ENCODE measurements around the gene LUC7L3. TPM values are rescaled to one million over a fixed set of nuclear protein-coding genes. Genes with fewer than 3 reads are reported as not detected.

The LUC7L3 gene
- total RNA-seq, 1 donor from 2014 or later: 105 TPM

DNA sequence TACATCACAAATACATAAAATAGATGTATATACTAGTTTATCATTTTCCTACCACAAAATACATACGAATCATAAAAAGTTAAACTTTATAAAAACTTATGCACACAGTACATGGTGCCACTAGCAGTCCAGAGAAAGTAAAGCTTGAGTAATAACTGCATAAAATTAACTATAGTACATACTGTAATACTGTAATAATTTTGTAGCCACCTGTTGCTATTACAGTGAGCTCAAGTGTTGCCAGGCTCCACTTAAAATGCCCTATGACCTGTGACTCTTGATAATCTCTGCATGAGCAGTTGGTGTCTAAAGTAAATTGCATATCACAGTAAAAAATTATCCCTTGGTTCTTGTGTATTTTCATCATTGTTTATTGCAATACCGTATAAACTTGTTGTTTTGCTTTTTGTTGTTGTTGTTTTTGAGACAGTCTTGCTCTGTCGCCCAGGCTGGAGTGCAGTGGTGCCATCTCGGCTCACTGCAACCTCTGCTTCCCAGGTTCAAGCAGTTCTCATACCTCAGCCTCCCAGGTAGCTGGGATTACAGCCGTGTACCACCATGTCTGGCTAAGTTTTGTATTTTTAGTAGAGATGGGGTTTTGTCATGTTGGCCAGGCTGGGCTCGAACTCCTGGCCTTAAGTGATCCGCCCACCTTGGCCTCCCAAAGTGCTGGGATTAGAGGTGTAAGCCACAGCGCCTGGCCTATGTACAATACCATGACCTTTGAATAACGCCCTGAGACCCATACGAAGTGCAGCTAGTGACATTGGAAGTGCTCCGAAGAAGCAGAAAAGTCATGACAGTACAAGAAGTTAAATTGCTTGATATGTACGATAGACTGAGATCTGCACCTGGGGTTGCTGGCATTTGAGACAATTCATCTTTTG is 6.6 kb downstream of the LUC7L3 start:
- Mint-ChIP-seq H3K27me3 (ENCODE audit: unreplicated experiment) (no peaks in the 10 kb centered on the region), H3K27ac (ENCODE audit: unreplicated experiment) (no peak overlapping the region), H3K4me1 (ENCODE audit: unreplicated experiment) (peaks cover 42% of the 10 kb centered on the region), H3K9me3 (ENCODE audit: unreplicated experiment) (no peaks in the 10 kb centered on the region), H3K36me3 (ENCODE audit: unreplicated experiment) (no peaks in the 10 kb centered on the region), H3K4me3 (ENCODE audit: unreplicated experiment) (no peak overlapping the region)
- DNase-seq (ENCODE audit: extremely low spot score, unreplicated experiment): no peak
- TF ChIP-seq, protein P1, sequence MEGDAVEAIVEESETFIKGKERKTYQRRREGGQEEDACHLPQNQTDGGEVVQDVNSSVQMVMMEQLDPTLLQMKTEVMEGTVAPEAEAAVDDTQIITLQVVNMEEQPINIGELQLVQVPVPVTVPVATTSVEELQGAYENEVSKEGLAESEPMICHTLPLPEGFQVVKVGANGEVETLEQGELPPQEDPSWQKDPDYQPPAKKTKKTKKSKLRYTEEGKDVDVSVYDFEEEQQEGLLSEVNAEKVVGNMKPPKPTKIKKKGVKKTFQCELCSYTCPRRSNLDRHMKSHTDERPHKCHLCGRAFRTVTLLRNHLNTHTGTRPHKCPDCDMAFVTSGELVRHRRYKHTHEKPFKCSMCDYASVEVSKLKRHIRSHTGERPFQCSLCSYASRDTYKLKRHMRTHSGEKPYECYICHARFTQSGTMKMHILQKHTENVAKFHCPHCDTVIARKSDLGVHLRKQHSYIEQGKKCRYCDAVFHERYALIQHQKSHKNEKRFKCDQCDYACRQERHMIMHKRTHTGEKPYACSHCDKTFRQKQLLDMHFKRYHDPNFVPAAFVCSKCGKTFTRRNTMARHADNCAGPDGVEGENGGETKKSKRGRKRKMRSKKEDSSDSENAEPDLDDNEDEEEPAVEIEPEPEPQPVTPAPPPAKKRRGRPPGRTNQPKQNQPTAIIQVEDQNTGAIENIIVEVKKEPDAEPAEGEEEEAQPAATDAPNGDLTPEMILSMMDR (IDR thresholded peaks at IDR 0.05): no peak

DNA sequence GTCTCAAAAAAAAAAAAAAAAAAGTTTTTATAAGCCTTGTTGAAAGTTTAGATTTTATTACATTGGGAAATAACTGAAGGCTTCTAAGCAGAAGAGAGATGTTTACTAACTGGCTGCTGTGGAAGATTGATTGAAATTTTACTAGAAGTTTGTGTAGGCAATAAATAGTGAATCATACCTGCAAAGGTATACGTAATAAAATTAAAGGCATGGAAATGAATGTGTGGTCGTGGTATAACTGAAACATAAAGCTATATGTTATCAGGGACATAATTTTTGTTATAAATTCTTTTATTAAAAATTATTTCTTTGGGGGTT is 8.7 kb downstream of the LUC7L3 start:
- Mint-ChIP-seq H3K27ac (ENCODE audit: unreplicated experiment) (no peak overlapping the region), H3K4me1 (ENCODE audit: unreplicated experiment) (peaks cover 31% of the 10 kb centered on the region), H3K27me3 (ENCODE audit: unreplicated experiment) (no peaks in the 10 kb centered on the region), H3K4me3 (ENCODE audit: unreplicated experiment) (no peak overlapping the region), H3K9me3 (ENCODE audit: unreplicated experiment) (no peaks in the 10 kb centered on the region), H3K36me3 (ENCODE audit: unreplicated experiment) (no peaks in the 10 kb centered on the region)
- DNase-seq (ENCODE audit: extremely low spot score, unreplicated experiment): no peak
- TF ChIP-seq, protein P1 (IDR thresholded peaks at IDR 0.05): no peak

DNA sequence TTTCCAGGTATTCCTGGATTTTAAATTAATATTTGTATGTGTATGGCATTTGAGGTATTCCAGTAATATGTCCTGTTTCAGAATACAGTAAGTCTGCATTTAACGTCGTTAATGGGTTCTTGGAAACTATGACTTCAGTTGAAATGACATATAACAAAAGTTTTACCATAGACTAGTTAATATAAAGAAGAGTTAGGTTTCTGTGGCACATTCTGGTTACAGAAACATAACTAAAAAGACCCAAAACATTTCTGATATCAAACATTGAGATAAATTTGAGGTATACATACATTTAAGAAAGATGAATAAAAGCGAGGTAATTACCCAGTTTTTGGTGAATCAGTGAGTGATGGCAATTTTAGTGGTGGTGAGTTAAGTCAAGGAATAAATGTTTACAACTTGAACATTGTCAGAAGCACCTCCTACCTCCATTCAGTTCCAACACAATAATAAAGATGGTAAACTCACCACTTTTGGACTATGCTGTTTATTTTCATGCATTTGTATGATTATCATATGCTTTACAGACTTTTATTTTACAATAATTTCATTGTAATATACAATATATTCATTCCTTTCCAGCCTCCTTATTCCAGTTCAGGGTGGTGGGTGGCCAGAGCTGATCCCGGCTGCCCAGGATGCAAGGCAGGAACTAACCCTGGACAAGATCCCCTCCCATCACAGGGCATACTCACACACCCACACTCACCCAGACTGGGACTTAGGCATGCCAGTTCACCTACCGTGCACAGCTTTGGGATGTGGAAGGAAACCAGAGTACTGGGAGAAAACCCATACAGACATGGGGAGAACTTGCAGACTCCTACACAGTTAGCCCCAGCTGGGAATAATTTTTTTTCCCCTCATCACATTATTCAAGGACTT is 9.7 kb downstream of the LUC7L3 start:
- no peak for DNase-seq (ENCODE audit: extremely low spot score, unreplicated experiment)
- TF ChIP-seq, protein P1 (IDR thresholded peaks at IDR 0.05): no peak
- H3K36me3 Mint-ChIP-seq (ENCODE audit: unreplicated experiment): no peaks in the 10 kb centered on the region
- no peaks in the 10 kb centered on the region for H3K9me3 Mint-ChIP-seq (ENCODE audit: unreplicated experiment)
- H3K4me3 Mint-ChIP-seq (ENCODE audit: unreplicated experiment): no peak overlapping the region
- peaks cover 21% of the 10 kb centered on the region for H3K4me1 Mint-ChIP-seq (ENCODE audit: unreplicated experiment)
- no peak overlapping the region for H3K27ac Mint-ChIP-seq (ENCODE audit: unreplicated experiment)
- no peaks in the 10 kb centered on the region for H3K27me3 Mint-ChIP-seq (ENCODE audit: unreplicated experiment)

DNA sequence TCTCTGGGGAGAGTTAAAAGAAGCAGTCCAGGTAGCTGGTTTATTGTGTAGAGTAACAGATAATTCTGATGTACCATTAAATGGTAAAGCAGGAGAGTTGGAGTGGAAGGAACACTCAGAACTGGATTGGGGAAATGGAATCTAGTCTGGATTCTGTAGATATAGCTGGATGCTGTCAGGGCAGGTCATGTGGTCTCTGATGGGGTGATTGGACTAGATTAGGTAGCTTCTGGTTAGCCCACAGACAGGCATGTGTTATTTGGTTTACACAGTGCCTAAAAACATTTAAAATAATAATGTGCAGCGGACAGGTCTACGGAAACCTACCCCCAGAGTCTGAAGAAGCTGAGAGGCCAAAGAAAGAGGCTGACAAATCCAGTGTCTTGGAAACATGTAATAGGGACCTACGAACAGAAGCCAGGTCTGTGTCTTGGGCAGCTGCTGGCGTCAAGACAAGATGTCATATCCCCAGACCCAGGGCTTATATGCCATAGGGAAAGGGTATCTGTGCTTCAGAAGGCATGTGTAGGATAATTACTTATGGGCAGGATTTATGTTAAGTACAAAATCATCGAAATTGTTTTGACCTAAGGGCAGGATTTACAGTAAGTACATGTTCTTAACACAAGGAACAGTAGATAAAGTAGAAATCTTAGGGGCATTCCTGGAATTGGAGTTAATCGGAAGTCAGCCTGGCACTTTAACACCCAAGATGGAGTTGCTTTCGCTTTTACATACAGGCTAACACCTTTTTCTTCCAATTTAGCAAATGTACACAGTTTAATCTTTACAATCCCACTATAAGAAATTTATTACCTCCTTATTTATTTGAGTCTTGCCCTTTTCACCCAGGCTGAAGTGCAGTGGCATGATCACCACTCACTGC is 12.4 kb downstream of the LUC7L3 start:
- Mint-ChIP-seq H3K27ac (ENCODE audit: unreplicated experiment) (no peak overlapping the region), H3K36me3 (ENCODE audit: unreplicated experiment) (no peaks in the 10 kb centered on the region), H3K9me3 (ENCODE audit: unreplicated experiment) (no peaks in the 10 kb centered on the region), H3K4me3 (ENCODE audit: unreplicated experiment) (no peak overlapping the region), H3K4me1 (ENCODE audit: unreplicated experiment) (peaks cover 25% of the 10 kb centered on the region), H3K27me3 (ENCODE audit: unreplicated experiment) (no peaks in the 10 kb centered on the region)
- TF ChIP-seq, protein P1 (IDR thresholded peaks at IDR 0.05): no peak
- no peak for DNase-seq (ENCODE audit: extremely low spot score, unreplicated experiment)

Data from osteocyte (in vitro differentiated cells).